ENCODE results near the gene UPK1B. TPM values are rescaled to one million over a fixed set of nuclear protein-coding genes. Genes with fewer than 3 reads are reported as not detected.
"Not testable (repeated sequence)": the region's sequence is repeated elsewhere in the genome, so short reads cannot be mapped to it uniquely, and the experiment has no call there.

UPK1B gene
- not detected for total RNA-seq
- long read RNA-seq: 0 reads

GRCh38 chr3:119173325-119173724 lies at the start of gene UPK1B:
UPK1B (plus strand) TSS chr3:119173598; CDS start chr3:119186742, 13,144 bp downstream.
- DNase-seq (ENCODE audit: low spot score): no peak

DNA sequence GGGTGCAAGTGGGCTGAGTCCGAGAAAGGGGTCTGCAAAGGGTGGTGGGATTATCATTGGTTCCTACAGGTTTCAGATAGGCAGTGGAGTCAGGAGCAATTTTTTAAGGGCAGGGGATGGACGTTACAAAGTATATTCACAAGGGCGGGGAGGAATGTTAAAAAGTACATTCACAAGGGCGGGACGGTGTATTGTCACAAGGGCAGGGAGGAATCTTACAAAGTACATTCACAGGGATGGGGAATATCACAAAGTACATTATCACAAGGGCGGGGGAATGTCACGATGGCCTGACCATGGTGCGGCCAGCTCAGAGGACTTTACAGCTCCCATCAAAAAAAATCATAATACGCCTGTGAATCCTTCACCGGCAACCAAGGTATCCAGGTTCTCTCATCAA lies 48.1 kb upstream of the UPK1B start:
- DNase-seq (ENCODE audit: low spot score): no peak

- peak; percentile 84 for DNase-seq (ENCODE audit: low spot score)
Observed at GRCh38 chr3:119125742-119126504, 47.5 kb upstream of the UPK1B start.

DNA sequence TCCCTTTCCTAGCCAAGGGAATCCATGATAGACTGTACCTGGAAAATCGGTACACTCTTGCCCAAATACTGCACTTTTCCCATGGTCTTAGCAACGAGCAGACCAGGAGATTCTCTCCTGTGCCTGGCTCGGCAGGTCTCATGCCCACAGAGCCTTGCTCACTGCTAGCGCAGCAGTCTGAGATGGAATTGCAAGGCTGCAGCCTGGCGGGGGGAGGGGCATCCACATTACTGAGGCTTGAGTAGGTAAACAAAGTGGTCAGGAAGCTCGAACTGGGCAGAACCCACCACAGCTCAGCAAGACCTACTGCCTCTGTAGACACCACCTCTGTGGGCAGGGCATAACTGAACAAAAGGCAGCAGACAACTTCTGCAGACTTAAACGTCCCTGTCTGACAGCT lies 43.1 kb upstream of the UPK1B start:
- not testable (repeated sequence) for DNase-seq (ENCODE audit: low spot score)

- DNase-seq (ENCODE audit: low spot score): not testable (repeated sequence)
Observed at GRCh38 chr3:119132291-119132690, 41.1 kb upstream of the UPK1B start.

- not testable (repeated sequence) for DNase-seq (ENCODE audit: low spot score)
Observed at GRCh38 chr3:119139360-119139759, 34.0 kb upstream of the UPK1B start.

DNA sequence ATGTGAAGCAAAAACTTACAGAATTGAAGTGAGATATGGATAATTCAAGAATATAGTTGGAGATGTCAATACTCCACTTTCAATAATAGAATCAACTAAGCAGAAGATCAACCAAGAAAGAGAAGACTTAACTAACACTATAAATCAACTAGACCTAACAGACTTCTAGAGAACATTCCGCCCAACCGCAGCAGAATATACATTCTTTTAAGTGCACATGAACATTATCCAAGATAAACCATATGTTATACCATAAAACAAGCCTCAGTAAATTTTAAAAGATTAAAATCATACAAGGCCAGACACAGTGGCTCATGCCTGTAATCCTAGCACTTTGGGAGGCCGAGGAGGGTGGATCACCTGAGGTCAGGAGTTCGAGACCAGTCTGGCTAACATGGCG lies 32.9 kb upstream of the UPK1B start:
- no peak for DNase-seq (ENCODE audit: low spot score)

DNA sequence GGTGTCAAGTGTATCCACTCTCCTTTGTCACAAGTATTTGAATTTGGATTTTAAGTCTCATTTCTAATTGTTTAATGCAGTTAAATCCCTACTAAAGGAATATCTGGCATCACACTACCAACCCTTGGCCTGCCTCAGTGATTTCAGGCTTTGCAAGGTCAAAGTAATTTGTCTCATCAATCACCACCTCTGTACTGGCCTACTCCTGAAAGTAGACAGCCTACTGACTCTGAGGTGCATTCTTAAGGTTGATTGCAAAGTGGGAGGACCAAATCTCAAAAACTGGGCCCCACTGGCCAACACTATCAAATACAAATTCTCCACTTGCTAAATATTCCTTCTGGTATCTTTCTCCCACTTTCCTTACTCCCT lies 28.3 kb upstream of the UPK1B start:
- DNase-seq (ENCODE audit: low spot score): no peak

GRCh38 chr3:119145500-119146167 lies 27.8 kb upstream of the UPK1B start, which contains the start of gene TEX55:
TEX55 (plus strand) TSS chr3:119146165; CDS start chr3:119146190, 25 bp downstream.
- no peak for DNase-seq (ENCODE audit: low spot score)

- DNase-seq (ENCODE audit: low spot score): no peak
Observed at GRCh38 chr3:119146578-119147375, 26.6 kb upstream of the UPK1B start.

GRCh38 chr3:119147494-119147893 lies 25.9 kb upstream of the UPK1B start:
- no peak for DNase-seq (ENCODE audit: low spot score)

- DNase-seq (ENCODE audit: low spot score): no peak
Observed at GRCh38 chr3:119148493-119149180, 24.8 kb upstream of the UPK1B start.

- DNase-seq (ENCODE audit: low spot score): no peak
Observed at GRCh38 chr3:119149484-119149883, 23.9 kb upstream of the UPK1B start.

DNA sequence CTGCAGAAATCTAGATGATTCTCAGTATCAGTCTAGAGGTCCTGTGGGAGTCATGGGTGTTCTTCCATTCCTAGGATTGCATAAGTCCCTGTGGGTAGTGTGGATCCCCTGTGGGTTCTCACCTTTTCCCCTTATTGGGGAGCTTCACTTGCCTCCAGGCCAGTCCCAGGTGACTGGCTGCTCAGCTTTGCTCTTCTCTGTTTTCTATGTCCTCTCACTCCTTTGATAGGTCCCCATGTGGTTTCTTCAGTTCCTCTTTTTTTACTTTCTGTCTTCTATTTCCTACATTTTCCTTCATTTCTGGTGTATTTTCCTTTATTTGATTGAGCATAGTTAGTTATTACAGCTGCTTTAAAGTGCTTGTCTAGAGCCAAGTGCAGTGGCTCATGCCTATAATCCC lies 16.5 kb upstream of the UPK1B start:
- no peak for DNase-seq (ENCODE audit: low spot score)

DNA sequence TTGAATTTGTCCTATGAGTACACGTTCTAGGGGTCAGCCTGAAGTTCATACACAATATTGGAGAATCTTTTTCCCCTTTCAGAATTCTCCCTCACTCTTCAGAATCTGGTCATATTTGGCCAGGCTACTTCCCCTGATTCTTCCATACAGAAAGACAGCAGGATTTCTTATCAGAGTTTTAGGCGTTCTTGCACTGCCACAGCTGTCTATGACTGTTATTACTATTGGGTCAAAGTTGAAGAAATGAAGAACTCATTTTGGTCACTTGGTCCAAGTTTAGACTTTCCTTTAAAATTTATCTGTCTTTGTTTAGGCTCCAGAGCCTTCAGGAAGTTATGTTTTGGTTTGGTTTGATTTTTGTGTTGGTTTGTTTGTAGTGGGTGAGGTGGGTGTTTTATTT lies 15.4 kb upstream of the UPK1B start:
- no peak for DNase-seq (ENCODE audit: low spot score)

GRCh38 chr3:119160361-119160760 lies 13.0 kb upstream of the UPK1B start:
- DNase-seq (ENCODE audit: low spot score): no peak

- DNase-seq (ENCODE audit: low spot score): no peak
Observed at GRCh38 chr3:119160815-119161214, 12.6 kb upstream of the UPK1B start.

DNA sequence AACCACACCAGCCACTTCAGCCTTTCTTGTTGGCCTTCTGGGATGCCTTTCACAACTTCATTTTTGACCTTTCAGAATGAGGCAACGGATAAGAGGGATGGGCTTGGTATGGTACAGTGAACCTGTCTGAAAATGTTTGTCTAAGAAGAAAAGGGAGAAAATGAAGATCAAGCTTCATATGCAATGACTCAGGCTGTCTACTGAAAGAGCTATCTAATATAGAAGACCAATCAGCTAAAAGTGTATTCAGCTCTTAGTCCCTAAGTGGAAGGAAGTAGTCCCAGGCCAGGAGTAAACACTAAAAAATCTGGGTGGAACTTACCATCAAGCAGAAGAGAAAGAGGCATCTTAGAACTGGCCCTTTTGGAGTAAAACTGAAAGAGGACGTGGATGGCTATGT lies 12.2 kb upstream of the UPK1B start:
- no peak for DNase-seq (ENCODE audit: low spot score)

DNA sequence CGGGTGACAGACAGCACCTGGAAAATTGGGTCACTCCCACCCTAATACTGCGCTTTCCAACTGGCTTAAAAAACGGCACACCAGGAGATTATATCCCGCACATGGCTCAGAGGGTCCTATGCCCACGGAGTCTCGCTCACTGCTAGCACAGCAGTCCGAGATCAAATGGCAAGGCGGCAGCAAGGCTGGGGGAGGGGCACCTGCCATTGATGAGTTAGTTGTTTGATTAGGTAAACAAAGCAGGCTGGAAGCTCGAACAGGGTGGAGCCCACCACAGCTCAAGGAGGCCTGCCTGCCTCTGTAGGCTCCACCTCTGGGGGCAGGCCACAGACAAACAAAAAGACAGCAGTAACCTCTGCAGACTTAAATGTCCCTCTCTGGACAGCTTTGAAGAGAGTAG lies 8.7 kb upstream of the UPK1B start:
- DNase-seq (ENCODE audit: low spot score): not testable (repeated sequence)

DNA sequence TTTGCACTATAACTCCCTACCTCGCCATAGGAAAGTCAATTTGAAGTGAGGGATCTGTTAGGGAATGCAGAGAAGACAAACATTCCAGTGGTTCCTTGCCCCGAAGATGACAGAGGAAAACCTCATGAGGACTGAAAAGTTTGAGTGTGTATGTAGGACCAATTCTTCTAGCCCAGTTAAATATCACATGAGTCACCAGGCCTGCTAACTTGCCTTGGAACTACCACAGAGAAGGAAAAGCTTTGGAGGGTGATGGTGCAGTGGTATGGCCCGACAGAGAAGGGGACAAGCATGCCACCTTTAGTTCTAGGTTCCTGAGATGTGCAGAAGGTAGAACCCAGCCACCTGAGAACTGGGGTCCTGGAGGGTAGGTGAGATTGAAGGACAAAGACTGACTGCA lies 2.6 kb upstream of the UPK1B start:
- no peak for DNase-seq (ENCODE audit: low spot score)
